SU-DHL-6 (cell line): ENCODE data around the gene SRSF11.

Experiments
- H2AFZ ChIP-seq: fragments of 200-600 bp; sonication (generic); 2 replicates; pipeline ENCODE4 v1.6.1; 2014; ENCODE audit warnings: low read depth, mild to moderate bottlenecking, moderate library complexity, mixed read lengths, antibody characterized with exemption, low read length; ENCODE audit not compliant: severe bottlenecking
- H3F3A ChIP-seq: fragments of 200-600 bp; shearing (Covaris generic); 2 replicates; pipeline ENCODE4 v1.6.0; 2016; ENCODE audit warnings: antibody characterized with exemption, mild to moderate bottlenecking; ENCODE audit not compliant: insufficient read depth
- H3K27ac ChIP-seq: fragments of 200-600 bp; sonication (generic); 2 replicates; pipeline ENCODE4 v1.5.1; 2016; ENCODE audit warnings: low read depth, mild to moderate bottlenecking, low read length, moderate library complexity, mixed read lengths
- H3K27me3 ChIP-seq: fragments of 200-600 bp; sonication (generic), shearing (Covaris generic); 2 replicates; pipeline ENCODE4 v1.6.0; 2014; ENCODE audit warnings: mild to moderate bottlenecking, low read length
- H3K36me3 ChIP-seq: fragments of 200-600 bp; sonication (generic); 2 replicates; pipeline ENCODE4 v1.6.1; 2014; ENCODE audit warnings: mild to moderate bottlenecking, low read length, mixed read lengths
- H3K4me2 ChIP-seq: fragments of 300-600, 200-600 bp; shearing (Covaris generic), sonication (generic); 2 replicates; pipeline ENCODE4 v1.6.0; 2014; ENCODE audit warnings: low read length, low read depth, mild to moderate bottlenecking; ENCODE audit not compliant: poor library complexity, severe bottlenecking
- H3K4me3 ChIP-seq: fragments of 200-600 bp; sonication (generic); 2 replicates; pipeline ENCODE4 v1.5.1; 2014; ENCODE audit warnings: antibody characterized with exemption, low read length, mild to moderate bottlenecking, mixed read lengths; ENCODE audit not compliant: insufficient read depth, poor library complexity, severe bottlenecking
- H3K79me2 ChIP-seq: fragments of 200-600 bp; sonication (generic); 2 replicates; pipeline ENCODE4 v1.6.1; 2014; ENCODE audit warnings: mild to moderate bottlenecking, low read length, moderate library complexity; ENCODE audit not compliant: insufficient read depth
- H3K9ac ChIP-seq: fragments of 200-600 bp; sonication (generic); 2 replicates; pipeline ENCODE4 v1.7.0; 2014; ENCODE audit warnings: mild to moderate bottlenecking, low read length
- H3K9me2 ChIP-seq: fragments of 200-600 bp; sonication (generic); replicated peaks from 2 replicates; pipeline ENCODE4 v1.6.1; 2014; ENCODE audit warnings: low read length; ENCODE audit not compliant: insufficient read depth
- H3K9me3 ChIP-seq: fragments of 200-600 bp; sonication (generic); 2 replicates; pipeline ENCODE4 v1.6.1; 2014; ENCODE audit warnings: low read length, mixed read lengths; ENCODE audit not compliant: insufficient read depth
- H4K20me1 ChIP-seq: fragments of 200-600 bp; sonication (generic); 2 replicates; pipeline ENCODE4 v1.6.1; 2014; ENCODE audit warnings: low read depth, mild to moderate bottlenecking, antibody characterized with exemption, low read length, moderate library complexity, mixed read lengths
- CTCF ChIP-seq: fragments of 200-600 bp; sonication (generic); IDR thresholded peaks from one replicate; pipeline ENCODE4 v1.5.1; 2017; ENCODE audit warnings: antibody characterized with exemption, mild to moderate bottlenecking, low read length, moderate library complexity; ENCODE audit not compliant: insufficient read depth, poor library complexity, severe bottlenecking
- EZH2phosphoT487 ChIP-seq: fragments of 200-600 bp; sonication (generic), shearing (Covaris generic); conservative IDR thresholded peaks from 2 replicates; pipeline ENCODE4 v1.6.1; 2018; ENCODE audit warnings: mild to moderate bottlenecking, antibody characterized with exemption, low read length, moderate library complexity, mixed read lengths

Gene SRSF11

GRCh38 chr1:70228670-70229069 lies 7.5 kb downstream of the SRSF11 start:
- no peak overlapping the region for H2AFZ ChIP-seq
- H3K9ac ChIP-seq = no peak overlapping the region
- H3K27me3 ChIP-seq = no peaks in the 10 kb centered on the region
- peaks cover 4% of the 10 kb centered on the region; the same call in 1 of the 2 replicates for H3F3A ChIP-seq
- peaks cover 79% of the 10 kb centered on the region for H3K36me3 ChIP-seq
- peaks cover 47% of the 10 kb centered on the region for H4K20me1 ChIP-seq
- no peaks in the 10 kb centered on the region for H3K9me2 ChIP-seq
- no peak overlapping the region for H3K4me2 ChIP-seq
- TF ChIP-seq EZH2phosphoT487 (no peak), CTCF (no peak)
- H3K4me3 ChIP-seq = no peak overlapping the region
- peaks cover 67% of the 10 kb centered on the region for H3K79me2 ChIP-seq
- no peaks in the 10 kb centered on the region for H3K9me3 ChIP-seq
- H3K27ac ChIP-seq = no peak overlapping the region

GRCh38 chr1:70231475-70231874 lies 10.3 kb downstream of the SRSF11 start:
- no peak overlapping the region for H3K4me2 ChIP-seq
- H3K79me2 ChIP-seq = peaks cover 47% of the 10 kb centered on the region

GRCh38 chr1:70234733-70235132 lies 13.6 kb downstream of the SRSF11 start:
- no peak overlapping the region for H3K4me2 ChIP-seq
- no peak overlapping the region for H3K4me3 ChIP-seq
- peaks cover 5% of the 10 kb centered on the region; the same call in 1 of the 2 replicates for H3F3A ChIP-seq
- peaks cover 20% of the 10 kb centered on the region for H4K20me1 ChIP-seq
- no peak overlapping the region for H3K9ac ChIP-seq
- H3K36me3 ChIP-seq = peaks cover 93% of the 10 kb centered on the region
- H3K9me3 ChIP-seq = no peaks in the 10 kb centered on the region
- H3K27ac ChIP-seq = no peak overlapping the region
- peaks cover 27% of the 10 kb centered on the region for H3K79me2 ChIP-seq
- H3K27me3 ChIP-seq = no peaks in the 10 kb centered on the region
- H2AFZ ChIP-seq = no peak overlapping the region
- TF ChIP-seq CTCF (no peak), EZH2phosphoT487 (no peak)
- H3K9me2 ChIP-seq = no peaks in the 10 kb centered on the region

More at GRCh38 chr1:70231475-70231874, 10.3 kb downstream of the SRSF11 start:
- Histone ChIP-seq H3K4me3 (no peak overlapping the region), H3K9me3 (no peaks in the 10 kb centered on the region), H3K36me3 (peaks cover 97% of the 10 kb centered on the region), H3F3A (peaks cover 9% of the 10 kb centered on the region; the same call in 1 of the 2 replicates), H3K27ac (no peak overlapping the region), H3K9me2 (no peaks in the 10 kb centered on the region), H4K20me1 (peaks cover 39% of the 10 kb centered on the region), H3K9ac (no peak overlapping the region), H2AFZ (no peak overlapping the region), H3K27me3 (no peaks in the 10 kb centered on the region)
- TF ChIP-seq CTCF = no peak
- TF ChIP-seq EZH2phosphoT487 = no peak

GRCh38 chr1:70239940-70240339 lies 18.8 kb downstream of the SRSF11 start:
- H3K9me2 ChIP-seq = no peaks in the 10 kb centered on the region
- no peak overlapping the region for H3K4me3 ChIP-seq

More at GRCh38 chr1:70239940-70240339, 18.8 kb downstream of the SRSF11 start:
- peaks cover 5% of the 10 kb centered on the region; the same call in 1 of the 2 replicates for H3F3A ChIP-seq
- H3K9me3 ChIP-seq = no peaks in the 10 kb centered on the region
- H4K20me1 ChIP-seq = peaks cover 7% of the 10 kb centered on the region
- no peak overlapping the region for H3K9ac ChIP-seq
- TF ChIP-seq EZH2phosphoT487 (no peak), CTCF (no peak)
- peaks cover 87% of the 10 kb centered on the region for H3K36me3 ChIP-seq
- H2AFZ ChIP-seq = no peak overlapping the region
- peaks cover 35% of the 10 kb centered on the region for H3K79me2 ChIP-seq
- H3K27ac ChIP-seq = no peak overlapping the region
- no peaks in the 10 kb centered on the region for H3K27me3 ChIP-seq
- H3K4me2 ChIP-seq = no peak overlapping the region
